ENCODE data around the gene COPG1.

Gene COPG1

GRCh38 chr3:129315223-129315997 is 66.0 kb downstream of the COPG1 start:
- Histone ChIP-seq H4K20me1 (peaks cover 9 to 50% (median 26%) of the 10 kb centered on the region in 11 experiments; a peak in 16 of 22 replicates), H3K27me3 (no peaks in the 10 kb centered on the region), H3K36me3 (peaks cover 0 to 14% (median 3%) of the 10 kb centered on the region in 11 experiments; a peak in 7 of 22 replicates), H3K4me3 (peak overlapping the region; percentile 85 to 99 (median 90)), H3K9me3 (replicated peaks in 1 of 11) (no peaks in the 10 kb centered on the region), H3K4me2 (peak overlapping the region; percentile 88 to 96 (median 91)), H3K4me1 (peaks cover 29 to 54% (median 44%) of the 10 kb centered on the region in 10 experiments), H3K9ac (peak overlapping the region; percentile 91 to 99 (median 96)), H3K27ac (peak overlapping the region; percentile 92 to 98 (median 94))
- no peak for TF ChIP-seq Cebpa-rat (IDR thresholded peaks at IDR 0.05)

GRCh38 chr3:129315998-129316247 is 66.5 kb downstream of the COPG1 start:
- peak overlapping the region; percentile 92 to 98 (median 94) for H3K27ac ChIP-seq
- H4K20me1 ChIP-seq = peaks cover 9 to 45% (median 26%) of the 10 kb centered on the region in 11 experiments; a peak in 16 of 22 replicates
- H3K9ac ChIP-seq = peak overlapping the region; percentile 91 to 99 (median 96)
- peak overlapping the region; percentile 75 to 96 (median 91); a peak in 21 of 22 replicates for H3K4me2 ChIP-seq
- no peaks in the 10 kb centered on the region for H3K9me3 ChIP-seq (replicated peaks in 1 of 11)
- peaks cover 0 to 18% (median 8%) of the 10 kb centered on the region in 11 experiments; a peak in 9 of 22 replicates for H3K36me3 ChIP-seq
- peaks cover 26 to 54% (median 44%) of the 10 kb centered on the region in 10 experiments for H3K4me1 ChIP-seq
- TF ChIP-seq Cebpa-rat (IDR thresholded peaks at IDR 0.05) = no peak
- H3K4me3 ChIP-seq = peak overlapping the region; percentile 85 to 99 (median 90)
- no peaks in the 10 kb centered on the region for H3K27me3 ChIP-seq

GRCh38 chr3:129316248-129317013 is 67.0 kb downstream of the COPG1 start:
- H3K36me3 ChIP-seq = peaks cover 0 to 23% (median 10%) of the 10 kb centered on the region in 11 experiments; a peak in 10 of 22 replicates
- peaks cover 26 to 54% (median 44%) of the 10 kb centered on the region in 10 experiments for H3K4me1 ChIP-seq
- peak overlapping the region; percentile 91 to 99 (median 96) for H3K9ac ChIP-seq
- peak overlapping the region; percentile 92 to 98 (median 94) for H3K27ac ChIP-seq
- H3K4me2 ChIP-seq = peak overlapping the region; percentile 75 to 96 (median 91)
- H3K4me3 ChIP-seq = peak overlapping the region; percentile 85 to 99 (median 90)
- no peak for TF ChIP-seq Cebpa-rat (IDR thresholded peaks at IDR 0.05)
- peaks cover 9 to 41% (median 26%) of the 10 kb centered on the region in 11 experiments; a peak in 16 of 22 replicates for H4K20me1 ChIP-seq
- no peaks in the 10 kb centered on the region for H3K9me3 ChIP-seq (replicated peaks in 1 of 11)
- no peaks in the 10 kb centered on the region for H3K27me3 ChIP-seq

- H3K27me3 ChIP-seq = no peaks in the 10 kb centered on the region
- no peak for TF ChIP-seq Cebpa-rat (IDR thresholded peaks at IDR 0.05)
- peak overlapping the region; percentile 75 to 96 (median 91) for H3K4me2 ChIP-seq
- peak overlapping the region; percentile 92 to 98 (median 94); a peak in 20 of 22 replicates for H3K27ac ChIP-seq
- H3K9me3 ChIP-seq (replicated peaks in 1 of 11) = no peaks in the 10 kb centered on the region
- peak overlapping the region; percentile 91 to 99 (median 96) for H3K9ac ChIP-seq
- peaks cover 9 to 41% (median 26%) of the 10 kb centered on the region in 11 experiments; a peak in 16 of 22 replicates for H4K20me1 ChIP-seq
- H3K36me3 ChIP-seq = peaks cover 0 to 30% (median 10%) of the 10 kb centered on the region in 11 experiments; a peak in 12 of 22 replicates
- H3K4me1 ChIP-seq = peaks cover 26 to 54% (median 44%) of the 10 kb centered on the region in 10 experiments
- peak overlapping the region; percentile 85 to 99 (median 90) for H3K4me3 ChIP-seq
These were observed 67.8 kb downstream of the COPG1 start for GRCh38 chr3:129317014-129317771.

GRCh38 chr3:129317848-129318247 is 68.4 kb downstream of the COPG1 start:
- Histone ChIP-seq H3K9me3 (replicated peaks in 1 of 11) (no peaks in the 10 kb centered on the region), H3K4me3 (peak overlapping the region in 2 of 10 experiments; percentile 87 to 99; a peak in 2 of 20 replicates), H3K4me1 (peaks cover 26 to 51% (median 44%) of the 10 kb centered on the region in 10 experiments), H3K4me2 (peak overlapping the region; percentile 32 to 96 (median 91)), H3K36me3 (peaks cover 0 to 30% (median 10%) of the 10 kb centered on the region in 11 experiments; a peak in 12 of 22 replicates), H3K27me3 (no peaks in the 10 kb centered on the region), H3K27ac (peak overlapping the region in 7 of 11 experiments; percentile 92 to 97 (median 93); a peak in 10 of 22 replicates), H4K20me1 (peaks cover 9 to 35% (median 25%) of the 10 kb centered on the region in 11 experiments; a peak in 16 of 22 replicates), H3K9ac (peak overlapping the region in 8 of 11 experiments; percentile 91 to 99 (median 96); a peak in 16 of 22 replicates)
- no peak for TF ChIP-seq Cebpa-rat (IDR thresholded peaks at IDR 0.05)

GRCh38 chr3:129318921-129319320 is 69.5 kb downstream of the COPG1 start:
- Histone ChIP-seq H3K4me2 (peak overlapping the region in 8 of 11 experiments; percentile 75 to 96 (median 92); a peak in 15 of 22 replicates), H3K4me3 (no peak overlapping the region), H3K9ac (peak overlapping the region in 4 of 11 experiments; percentile 10 to 29 (median 23); a peak in 5 of 22 replicates), H3K27ac (peak overlapping the region in 1 of 11 experiments; percentile 15; a peak in 1 of 22 replicates), H4K20me1 (peaks cover 5 to 24% (median 16%) of the 10 kb centered on the region in 11 experiments; a peak in 15 of 22 replicates), H3K27me3 (no peaks in the 10 kb centered on the region), H3K36me3 (peaks cover 0 to 39% (median 16%) of the 10 kb centered on the region in 11 experiments; a peak in 12 of 22 replicates), H3K9me3 (replicated peaks in 1 of 11) (no peaks in the 10 kb centered on the region), H3K4me1 (peaks cover 21 to 41% (median 34%) of the 10 kb centered on the region in 10 experiments)
- no peak for TF ChIP-seq Cebpa-rat (IDR thresholded peaks at IDR 0.05)

- H3K4me3 ChIP-seq = no peak overlapping the region
- no peak for TF ChIP-seq Cebpa-rat (IDR thresholded peaks at IDR 0.05)
- no peak overlapping the region for H3K4me2 ChIP-seq
- H3K27ac ChIP-seq = peak overlapping the region in 1 of 11 experiments; percentile 14; a peak in 1 of 22 replicates
- peaks cover under 1 to 11% (median 2%) of the 10 kb centered on the region in 11 experiments; a peak in 13 of 22 replicates for H4K20me1 ChIP-seq
- no peaks in the 10 kb centered on the region for H3K9me3 ChIP-seq (replicated peaks in 1 of 11)
- no peak overlapping the region for H3K9ac ChIP-seq
- H3K27me3 ChIP-seq = no peaks in the 10 kb centered on the region
- H3K36me3 ChIP-seq = peaks cover 0 to 50% (median 23%) of the 10 kb centered on the region in 11 experiments; a peak in 12 of 22 replicates
- H3K4me1 ChIP-seq = peaks cover 13 to 32% (median 27%) of the 10 kb centered on the region in 10 experiments
These were observed 70.9 kb downstream of the COPG1 start for GRCh38 chr3:129320261-129320660.

Measured in BLaER1 treated with 17β-estradiol and CSF1 and Interleukin-3, amounts not matched to agents 10 nM and 100 nM (cell line).